GM21526 (cell line): ENCODE results near the gene PDPK1.
A peak's percentile ranks its signal among the peaks of the same experiment; 100 is the strongest.

ENCODE experiments used
- ATAC-seq: cut with Tn5 transposase; IDR thresholded peaks from one replicate; pipeline ENCODE4 v1.9.1; 2021; ENCODE audit warnings: moderate library complexity; ENCODE audit not compliant: unreplicated experiment, low FRiP score

Gene PDPK1

GRCh38 chr16:2537451-2538379 is at the start of gene PDPK1:
Gene PDPK1 (plus strand): TSS chr16:2538021. CDS start chr16:2538113, 92 bp downstream.
- ATAC-seq, result peak; percentile 62

DNA sequence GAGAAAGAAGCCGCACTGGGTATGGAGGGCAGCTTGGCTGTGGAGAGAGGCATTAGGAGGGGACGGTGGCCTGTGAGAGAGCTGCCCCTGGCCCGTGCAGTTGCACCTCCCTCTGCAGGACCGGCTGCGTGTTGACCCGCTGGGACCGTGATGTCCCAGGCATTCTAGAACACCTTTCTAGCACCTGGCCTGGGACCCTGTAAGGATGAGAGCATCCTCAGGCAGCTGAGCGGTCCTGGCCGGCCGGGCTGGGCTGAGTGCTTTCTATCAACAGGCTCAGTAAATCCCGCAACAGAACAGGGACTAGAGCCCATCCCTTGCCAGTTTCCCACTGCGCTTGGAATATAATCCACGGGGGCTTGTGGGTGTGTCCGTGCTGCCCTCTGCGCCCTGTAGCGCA is 48.2 kb upstream of the PDPK1 start:
- no peak for ATAC-seq

GRCh38 chr16:2490190-2491105 is 47.4 kb upstream of the PDPK1 start:
- ATAC-seq, result no peak

GRCh38 chr16:2492292-2492691 is 45.5 kb upstream of the PDPK1 start:
- no peak for ATAC-seq

- no peak for ATAC-seq
Measured at GRCh38 chr16:2493605-2494004, 44.2 kb upstream of the PDPK1 start.

DNA sequence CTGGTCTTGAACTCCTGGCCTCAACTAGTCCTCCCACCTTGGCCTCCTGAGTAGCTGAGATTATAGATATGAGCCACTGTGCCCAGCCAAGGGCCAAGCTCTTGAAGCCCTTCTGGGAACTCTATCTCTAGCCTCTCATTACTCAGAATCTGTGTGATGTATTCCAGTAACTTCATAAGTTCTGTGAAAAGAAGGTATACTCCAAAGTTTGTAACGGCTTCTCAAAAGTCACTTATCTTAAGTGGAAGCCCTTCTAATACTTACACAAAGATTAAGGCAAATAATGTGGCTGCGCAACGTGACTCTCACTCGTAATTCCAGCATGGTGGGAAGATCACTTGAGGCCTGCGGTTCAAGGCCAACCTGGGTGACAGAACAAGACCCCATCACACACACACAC is 43.2 kb upstream of the PDPK1 start:
- no peak for ATAC-seq

GRCh38 chr16:2495041-2495440 is 42.8 kb upstream of the PDPK1 start:
- ATAC-seq, result no peak

DNA sequence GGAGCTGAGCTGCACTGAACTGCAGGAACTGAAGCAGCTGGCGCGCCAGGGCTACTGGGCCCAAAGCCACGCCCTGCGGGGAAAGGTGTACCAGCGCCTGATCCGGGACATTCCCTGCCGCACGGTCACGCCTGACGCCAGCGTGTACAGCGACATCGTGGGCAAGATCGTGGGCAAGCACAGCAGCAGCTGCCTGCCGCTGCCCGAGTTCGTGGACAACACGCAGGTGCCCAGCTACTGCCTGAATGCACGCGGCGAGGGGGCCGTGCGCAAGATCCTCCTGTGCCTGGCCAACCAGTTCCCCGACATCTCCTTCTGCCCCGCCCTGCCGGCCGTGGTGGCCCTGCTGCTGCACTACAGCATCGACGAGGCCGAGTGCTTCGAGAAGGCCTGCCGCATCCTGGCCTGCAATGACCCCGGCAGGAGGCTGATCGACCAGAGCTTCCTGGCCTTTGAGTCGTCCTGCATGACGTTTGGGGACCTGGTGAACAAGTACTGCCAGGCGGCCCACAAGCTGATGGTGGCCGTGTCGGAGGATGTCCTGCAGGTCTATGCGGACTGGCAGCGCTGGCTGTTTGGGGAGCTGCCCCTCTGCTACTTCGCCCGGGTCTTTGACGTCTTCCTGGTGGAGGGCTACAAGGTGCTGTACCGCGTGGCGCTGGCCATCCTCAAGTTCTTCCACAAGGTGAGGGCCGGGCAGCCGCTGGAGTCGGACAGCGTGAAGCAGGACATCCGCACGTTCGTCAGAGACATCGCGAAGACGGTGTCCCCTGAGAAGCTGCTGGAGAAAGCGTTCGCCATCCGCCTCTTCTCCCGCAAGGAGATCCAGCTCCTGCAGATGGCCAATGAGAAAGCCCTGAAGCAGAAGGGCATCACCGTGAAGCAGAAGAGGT is 41.4 kb upstream of the PDPK1 start:
- no peak for ATAC-seq

- no peak for ATAC-seq
Measured at GRCh38 chr16:2497116-2497630, 40.6 kb upstream of the PDPK1 start.

GRCh38 chr16:2497695-2498484 is 39.9 kb upstream of the PDPK1 start:
- ATAC-seq, result no peak

GRCh38 chr16:2498531-2499253 is 39.1 kb upstream of the PDPK1 start:
- no peak for ATAC-seq

GRCh38 chr16:2499454-2499853 is 38.4 kb upstream of the PDPK1 start:
- ATAC-seq, result no peak

GRCh38 chr16:2499890-2500429 is 37.9 kb upstream of the PDPK1 start:
- no peak for ATAC-seq

- ATAC-seq, result no peak
Measured at GRCh38 chr16:2500430-2500917, 37.3 kb upstream of the PDPK1 start.

DNA sequence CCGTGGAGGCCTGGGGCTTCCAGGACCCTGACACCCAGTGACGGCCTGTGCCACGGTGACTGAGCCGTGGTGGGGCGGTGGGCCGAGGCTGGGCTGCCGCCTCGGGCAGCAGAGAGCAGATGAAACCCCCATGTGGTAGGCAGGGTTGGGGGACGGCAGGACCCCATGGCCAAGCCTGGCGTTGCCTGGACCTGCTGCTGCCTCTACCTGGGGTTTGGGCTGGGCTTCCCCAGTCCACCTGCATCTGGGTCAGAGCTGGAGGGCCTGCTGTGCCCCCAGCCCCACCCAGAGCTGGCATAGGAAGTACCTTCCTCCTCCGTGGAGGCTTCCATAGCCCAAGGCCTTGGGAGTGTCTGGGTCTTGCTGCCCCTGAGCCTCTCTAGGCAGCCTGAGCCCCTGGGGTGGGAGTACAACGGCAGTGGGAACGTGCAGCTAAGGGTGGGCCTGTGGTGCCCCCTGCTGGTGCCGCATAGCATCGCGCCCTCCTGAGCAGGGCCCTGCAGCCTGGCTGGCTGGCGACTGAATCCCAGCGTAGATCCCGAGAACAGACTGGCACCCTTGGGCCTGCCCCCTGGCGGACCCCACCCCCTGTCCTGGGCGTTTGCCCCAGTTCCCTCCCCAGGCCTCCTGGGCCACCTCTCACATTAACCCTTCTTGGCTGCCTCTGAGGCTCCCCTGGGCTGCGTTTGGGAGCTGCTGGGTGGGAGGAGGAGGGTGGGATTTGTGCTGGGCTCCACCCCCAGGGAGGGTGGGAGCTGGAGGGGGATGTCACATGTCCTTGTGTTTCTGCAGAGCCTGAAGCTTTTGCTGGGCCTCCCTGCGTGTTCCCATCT is 36.7 kb upstream of the PDPK1 start:
- ATAC-seq, result no peak

DNA sequence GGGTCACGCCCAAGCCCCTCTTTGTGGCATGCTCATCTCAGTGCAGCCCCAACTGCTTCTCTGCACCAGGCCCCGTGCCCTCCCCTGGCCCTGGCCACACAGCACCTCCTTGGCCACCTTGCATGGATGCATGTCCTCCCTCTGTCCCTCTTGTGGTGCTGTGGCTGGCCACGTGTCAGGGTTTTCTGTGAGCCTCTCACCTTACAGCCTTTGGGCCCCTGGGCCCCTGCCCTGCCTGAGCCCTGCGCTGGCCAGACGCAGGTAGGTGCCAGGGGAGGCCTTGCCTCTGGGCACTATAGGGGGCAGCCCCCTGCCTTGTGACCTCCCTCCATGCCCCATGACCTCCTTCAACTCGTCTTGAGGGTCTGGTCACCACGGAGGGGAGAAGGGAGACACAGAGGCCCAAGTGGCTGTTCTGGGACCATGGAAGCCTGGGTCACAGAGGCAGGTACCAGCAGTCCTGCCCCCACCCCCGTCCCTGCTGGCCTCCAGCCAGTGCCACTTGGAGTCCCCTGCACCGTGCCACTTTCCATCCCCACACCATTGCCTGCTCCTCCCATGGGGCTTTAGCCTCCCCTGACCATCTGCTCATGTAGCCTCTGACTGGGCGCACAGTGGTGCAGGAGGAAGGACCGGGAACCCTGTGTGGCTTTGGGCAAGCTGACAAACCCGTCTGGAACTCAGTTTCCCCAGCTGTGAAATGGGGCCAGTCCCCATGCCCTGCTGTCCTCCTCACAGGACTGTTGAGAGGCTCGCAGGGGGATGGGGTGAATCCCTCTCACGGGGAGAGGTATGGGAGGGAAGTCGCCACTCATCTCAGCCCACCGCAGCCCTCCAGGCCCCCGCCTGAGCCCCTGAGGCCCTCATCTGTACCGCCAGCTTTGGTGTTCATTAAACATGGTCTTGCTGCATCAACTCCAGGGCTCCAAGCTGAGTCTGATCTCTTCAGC is 35.6 kb upstream of the PDPK1 start:
- ATAC-seq, result no peak
